ENCODE data around the gene OLFM4.

The OLFM4 gene

DNA sequence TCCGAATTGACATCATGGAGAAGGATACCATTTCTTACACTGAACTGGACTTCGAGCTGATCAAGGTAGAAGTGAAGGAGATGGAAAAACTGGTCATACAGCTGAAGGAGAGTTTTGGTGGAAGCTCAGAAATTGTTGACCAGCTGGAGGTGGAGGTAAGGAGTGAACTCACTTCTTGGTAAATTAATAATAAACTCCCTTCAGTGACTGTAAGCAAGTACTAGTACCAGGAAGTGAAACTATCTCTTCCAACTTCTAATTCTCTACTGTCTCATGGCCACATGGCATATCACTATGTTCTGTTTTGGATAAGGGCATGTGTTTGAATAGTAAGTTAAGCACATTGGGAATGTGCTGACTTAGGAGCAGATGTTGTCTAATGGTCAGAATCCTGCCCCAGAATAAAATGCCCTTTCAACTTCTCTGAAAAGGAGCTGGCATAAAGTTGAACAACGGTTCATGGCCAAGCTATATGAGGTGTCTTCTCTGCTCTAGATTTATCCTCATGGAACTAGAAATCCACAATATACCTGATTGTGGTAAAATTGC lies 13.4 kb downstream of the OLFM4 start (continued):
- TF ChIP-seq, protein P1, sequence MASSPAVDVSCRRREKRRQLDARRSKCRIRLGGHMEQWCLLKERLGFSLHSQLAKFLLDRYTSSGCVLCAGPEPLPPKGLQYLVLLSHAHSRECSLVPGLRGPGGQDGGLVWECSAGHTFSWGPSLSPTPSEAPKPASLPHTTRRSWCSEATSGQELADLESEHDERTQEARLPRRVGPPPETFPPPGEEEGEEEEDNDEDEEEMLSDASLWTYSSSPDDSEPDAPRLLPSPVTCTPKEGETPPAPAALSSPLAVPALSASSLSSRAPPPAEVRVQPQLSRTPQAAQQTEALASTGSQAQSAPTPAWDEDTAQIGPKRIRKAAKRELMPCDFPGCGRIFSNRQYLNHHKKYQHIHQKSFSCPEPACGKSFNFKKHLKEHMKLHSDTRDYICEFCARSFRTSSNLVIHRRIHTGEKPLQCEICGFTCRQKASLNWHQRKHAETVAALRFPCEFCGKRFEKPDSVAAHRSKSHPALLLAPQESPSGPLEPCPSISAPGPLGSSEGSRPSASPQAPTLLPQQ (tag by site-specific recombination; IDR thresholded peaks at IDR 0.05) = no peak
- TF ChIP-seq, protein P2, sequence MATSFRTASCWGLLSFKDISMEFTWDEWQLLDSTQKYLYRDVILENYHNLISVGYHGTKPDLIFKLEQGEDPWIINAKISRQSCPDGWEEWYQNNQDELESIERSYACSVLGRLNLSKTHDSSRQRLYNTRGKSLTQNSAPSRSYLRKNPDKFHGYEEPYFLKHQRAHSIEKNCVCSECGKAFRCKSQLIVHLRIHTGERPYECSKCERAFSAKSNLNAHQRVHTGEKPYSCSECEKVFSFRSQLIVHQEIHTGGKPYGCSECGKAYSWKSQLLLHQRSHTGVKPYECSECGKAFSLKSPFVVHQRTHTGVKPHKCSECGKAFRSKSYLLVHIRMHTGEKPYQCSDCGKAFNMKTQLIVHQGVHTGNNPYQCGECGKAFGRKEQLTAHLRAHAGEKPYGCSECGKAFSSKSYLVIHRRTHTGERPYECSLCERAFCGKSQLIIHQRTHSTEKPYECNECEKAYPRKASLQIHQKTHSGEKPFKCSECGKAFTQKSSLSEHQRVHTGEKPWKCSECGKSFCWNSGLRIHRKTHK (tag by site-specific recombination; IDR thresholded peaks at IDR 0.05) = no peak
- TF ChIP-seq, protein P3, sequence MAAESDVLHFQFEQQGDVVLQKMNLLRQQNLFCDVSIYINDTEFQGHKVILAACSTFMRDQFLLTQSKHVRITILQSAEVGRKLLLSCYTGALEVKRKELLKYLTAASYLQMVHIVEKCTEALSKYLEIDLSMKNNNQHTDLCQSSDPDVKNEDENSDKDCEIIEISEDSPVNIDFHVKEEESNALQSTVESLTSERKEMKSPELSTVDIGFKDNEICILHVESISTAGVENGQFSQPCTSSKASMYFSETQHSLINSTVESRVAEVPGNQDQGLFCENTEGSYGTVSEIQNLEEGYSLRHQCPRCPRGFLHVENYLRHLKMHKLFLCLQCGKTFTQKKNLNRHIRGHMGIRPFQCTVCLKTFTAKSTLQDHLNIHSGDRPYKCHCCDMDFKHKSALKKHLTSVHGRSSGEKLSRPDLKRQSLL (tag by site-specific recombination; IDR thresholded peaks at IDR 0.05) = no peak
- TF ChIP-seq ZNF768 (tag by site-specific recombination; IDR thresholded peaks at IDR 0.05) = no peak

DNA sequence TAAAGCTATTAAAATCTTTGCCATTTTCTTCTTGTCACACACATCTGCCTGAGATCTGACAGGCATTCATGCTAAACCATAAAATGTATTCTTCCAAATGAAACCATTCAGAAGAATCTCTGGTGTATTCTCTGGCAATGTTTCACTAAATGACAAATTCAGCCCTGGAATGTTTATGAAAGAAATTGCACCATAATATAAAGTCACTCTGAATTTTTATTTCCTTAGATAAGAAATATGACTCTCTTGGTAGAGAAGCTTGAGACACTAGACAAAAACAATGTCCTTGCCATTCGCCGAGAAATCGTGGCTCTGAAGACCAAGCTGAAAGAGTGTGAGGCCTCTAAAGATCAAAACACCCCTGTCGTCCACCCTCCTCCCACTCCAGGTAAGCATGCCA lies 14.3 kb downstream of the OLFM4 start:
- ChIA-PET POLR2A (no interaction called here), CTCF (interaction anchor here (0.6 kb wide), 1 partner anchor 105 kb away, joined by 4 read pairs; no protein-coding TSS in a partner anchor)
- TF ChIP-seq ZNF776 (tag by site-specific recombination; IDR thresholded peaks at IDR 0.05; ENCODE audit: borderline replicate concordance) (no peak), RBAK (tag by site-specific recombination; IDR thresholded peaks at IDR 0.05) (no peak), ZNF626 (tag by site-specific recombination; IDR thresholded peaks at IDR 0.05) (no peak), BCL11A (tag by site-specific recombination; IDR thresholded peaks at IDR 0.05; ENCODE audit: low read depth) (no peak), ZNF184 (tag by site-specific recombination; IDR thresholded peaks at IDR 0.05) (no peak)
- TF ChIP-seq, protein P4, sequence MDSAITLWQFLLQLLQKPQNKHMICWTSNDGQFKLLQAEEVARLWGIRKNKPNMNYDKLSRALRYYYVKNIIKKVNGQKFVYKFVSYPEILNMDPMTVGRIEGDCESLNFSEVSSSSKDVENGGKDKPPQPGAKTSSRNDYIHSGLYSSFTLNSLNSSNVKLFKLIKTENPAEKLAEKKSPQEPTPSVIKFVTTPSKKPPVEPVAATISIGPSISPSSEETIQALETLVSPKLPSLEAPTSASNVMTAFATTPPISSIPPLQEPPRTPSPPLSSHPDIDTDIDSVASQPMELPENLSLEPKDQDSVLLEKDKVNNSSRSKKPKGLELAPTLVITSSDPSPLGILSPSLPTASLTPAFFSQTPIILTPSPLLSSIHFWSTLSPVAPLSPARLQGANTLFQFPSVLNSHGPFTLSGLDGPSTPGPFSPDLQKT (IDR thresholded peaks at IDR 0.05; ENCODE audit: borderline replicate concordance, low read depth, low read length) = no peak
- Histone ChIP-seq H3K4me1 (ENCODE audit: control insufficient read depth, insufficient read depth, low read length) (peaks cover 4% of the 10 kb centered on the region), H3K27ac (ENCODE audit: extremely low read depth, low read depth, low read length) (no peak overlapping the region), H3K36me3 (ENCODE audit: control insufficient read depth in 2 of 2, insufficient read depth in 1 of 2, low read length in 2 of 2) (no peaks in the 10 kb centered on the region), H3K4me3 (ENCODE audit: low read depth, low read length) (no peak overlapping the region), H3K9me3 (ENCODE audit: control insufficient read depth, insufficient read depth, low read depth, low read length) (no peaks in the 10 kb centered on the region)

DNA sequence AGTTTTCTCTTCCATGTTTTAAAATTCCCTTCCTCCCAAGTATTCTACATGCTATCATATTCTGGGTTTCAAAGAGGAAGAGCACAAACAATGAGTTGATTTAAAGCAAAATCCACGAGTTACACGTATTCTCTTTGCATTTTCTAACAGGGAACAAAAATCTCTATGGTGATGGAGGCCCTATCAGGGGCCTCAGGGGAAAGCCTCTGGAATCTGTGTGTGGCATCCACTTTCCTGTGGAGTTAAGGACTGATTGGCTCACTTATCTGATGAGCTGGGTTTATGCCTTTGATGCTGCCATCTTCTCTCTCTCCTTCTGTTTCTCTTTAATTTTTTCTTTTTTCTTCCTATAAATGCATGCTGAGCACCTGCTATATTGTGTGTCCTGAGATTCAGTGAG lies 14.8 kb downstream of the OLFM4 start:
- POLR2A ChIA-PET = no interaction called here
- peaks cover 4% of the 10 kb centered on the region for H3K4me1 ChIP-seq (ENCODE audit: control insufficient read depth, insufficient read depth, low read length)
- no peak for TF ChIP-seq ZNF266 (tag by site-specific recombination; IDR thresholded peaks at IDR 0.05; ENCODE audit: low read depth)
- TF ChIP-seq SP3 (tag by site-specific recombination; IDR thresholded peaks at IDR 0.05) = no peak
- TF ChIP-seq, protein P5, sequence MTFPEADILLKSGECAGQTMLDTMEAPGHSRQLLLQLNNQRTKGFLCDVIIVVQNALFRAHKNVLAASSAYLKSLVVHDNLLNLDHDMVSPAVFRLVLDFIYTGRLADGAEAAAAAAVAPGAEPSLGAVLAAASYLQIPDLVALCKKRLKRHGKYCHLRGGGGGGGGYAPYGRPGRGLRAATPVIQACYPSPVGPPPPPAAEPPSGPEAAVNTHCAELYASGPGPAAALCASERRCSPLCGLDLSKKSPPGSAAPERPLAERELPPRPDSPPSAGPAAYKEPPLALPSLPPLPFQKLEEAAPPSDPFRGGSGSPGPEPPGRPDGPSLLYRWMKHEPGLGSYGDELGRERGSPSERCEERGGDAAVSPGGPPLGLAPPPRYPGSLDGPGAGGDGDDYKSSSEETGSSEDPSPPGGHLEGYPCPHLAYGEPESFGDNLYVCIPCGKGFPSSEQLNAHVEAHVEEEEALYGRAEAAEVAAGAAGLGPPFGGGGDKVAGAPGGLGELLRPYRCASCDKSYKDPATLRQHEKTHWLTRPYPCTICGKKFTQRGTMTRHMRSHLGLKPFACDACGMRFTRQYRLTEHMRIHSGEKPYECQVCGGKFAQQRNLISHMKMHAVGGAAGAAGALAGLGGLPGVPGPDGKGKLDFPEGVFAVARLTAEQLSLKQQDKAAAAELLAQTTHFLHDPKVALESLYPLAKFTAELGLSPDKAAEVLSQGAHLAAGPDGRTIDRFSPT (tag by site-specific recombination; IDR thresholded peaks at IDR 0.05) = no peak
- TF ChIP-seq BCL11A (tag by site-specific recombination; IDR thresholded peaks at IDR 0.05; ENCODE audit: low read depth) = no peak
- no peak for TF ChIP-seq MZF1 (tag by site-specific recombination; IDR thresholded peaks at IDR 0.05; ENCODE audit: borderline replicate concordance)
- TF ChIP-seq IKZF3 (tag by site-specific recombination; IDR thresholded peaks at IDR 0.05) = no peak
- TF ChIP-seq ZFHX2 (tag by site-specific recombination; conservative IDR thresholded peaks at IDR 0.05) = no peak

More for the DNA sequence above, 14.8 kb downstream of the OLFM4 start:
- no peaks in the 10 kb centered on the region for H3K9me3 ChIP-seq (ENCODE audit: control insufficient read depth, insufficient read depth, low read depth, low read length)
- CTCF ChIA-PET = interaction anchor here (0.6 kb wide), 1 partner anchor 104 kb away, joined by 4 read pairs; no protein-coding TSS in a partner anchor
- H3K27ac ChIP-seq (ENCODE audit: extremely low read depth, low read depth, low read length) = no peak overlapping the region
- H3K4me3 ChIP-seq (ENCODE audit: low read depth, low read length) = no peak overlapping the region
- no peaks in the 10 kb centered on the region for H3K36me3 ChIP-seq (ENCODE audit: control insufficient read depth in 2 of 2, insufficient read depth in 1 of 2, low read length in 2 of 2)

All from HEK293 (cell line).